ENCODE measurements around the gene UFD1. TPM values are rescaled to one million over a fixed set of nuclear protein-coding genes. Genes with fewer than 3 reads are reported as not detected.

UFD1 gene
- total and polyA plus RNA-seq, 2 of the 4 experiments (the other 2 are of a cell fraction) = 149 to 152 TPM

GRCh38 chr22:19407649-19408606, 71.1 kb downstream of the UFD1 start:
- ChIA-PET CTCF (no interaction called here), POLR2A (ENCODE audit: unreplicated experiment) (no interaction called here)
- no peak overlapping the region for H3K14ac ChIP-seq (replicated peaks; ENCODE audit: low read depth, low read length)
- peak; percentile 29 for DNase-seq
- H3K9me3 ChIP-seq (ENCODE audit: control insufficient read depth, insufficient read depth, low read length) = no peaks in the 10 kb centered on the region
- TF ChIP-seq RCOR1 (IDR thresholded peaks at IDR 0.05; ENCODE audit: insufficient replicate concordance, low read length) = no peak
- no peak for TF ChIP-seq ELK1 (IDR thresholded peaks at IDR 0.05; ENCODE audit: borderline replicate concordance, low read depth, low read length)
- TF ChIP-seq FOS (IDR thresholded peaks at IDR 0.05; ENCODE audit: low read depth, low read length) = no peak
- no peak for TF ChIP-seq MAZ (IDR thresholded peaks at IDR 0.05; ENCODE audit: borderline replicate concordance, low read depth, low read length)
- TF ChIP-seq CEBPB (IDR thresholded peaks at IDR 0.05; ENCODE audit: low read depth, low read length) = no peak
- no peak overlapping the region for H2BK5ac ChIP-seq (ENCODE audit: low read depth, low read length, poor library complexity, severe bottlenecking)
- no peak overlapping the region for H4K5ac ChIP-seq (ENCODE audit: low read depth, low read length)
- dilution Hi-C loops (cut with HindIII; ENCODE audit: low sequenced_read_pairs, unreplicated experiment) = no loop called here
- H3K4me1 ChIP-seq (ENCODE audit: control insufficient read depth, insufficient read depth, low read length) = peaks cover 3% of the 10 kb centered on the region
- no peaks in the 10 kb centered on the region for H3K27me3 ChIP-seq (ENCODE audit: control insufficient read depth, insufficient read depth, low read length)
- H3K4ac ChIP-seq (ENCODE audit: low read depth, low read length) = no peak overlapping the region
- H4K20me1 ChIP-seq (ENCODE audit: insufficient read depth, low read length) = peaks cover 26% of the 10 kb centered on the region
- no peak overlapping the region for H4K91ac ChIP-seq (ENCODE audit: insufficient read depth, low read depth, low read length)
- H3K23ac ChIP-seq (ENCODE audit: low read depth, low read length) = no peak overlapping the region
- in situ Hi-C loops (cut with MboI; ENCODE audit: low sequenced_read_pairs) = no loop called here
- no peak overlapping the region for H3K9ac ChIP-seq (ENCODE audit: low read depth, low read length)
- no peak overlapping the region for H2AK9ac ChIP-seq (replicated peaks; ENCODE audit: low read depth, low read length, poor library complexity)
- no peak overlapping the region for H3K4me2 ChIP-seq (ENCODE audit: low read depth, low read length)
- H3K18ac ChIP-seq (ENCODE audit: low read depth, low read length) = no peak overlapping the region
- no TSS peak for BruUV-seq (replicated peaks)
- no peak overlapping the region for H2BK15ac ChIP-seq (ENCODE audit: low read depth, low read length)
- no peak overlapping the region for H3K4me3 ChIP-seq (ENCODE audit: insufficient read depth, low read depth, low read length)
- H2AK5ac ChIP-seq (ENCODE audit: low read depth, low read length) = no peak overlapping the region
- 98% methylated on average over 8 of the region's 16 CpGs; no CpG with 5 or more reads in 1 of the 2 experiments for WGBS, 2 experiments (ENCODE audit: extremely low coverage in 2 of 2, insufficient read length in 1 of 2)
- no peak overlapping the region for H4K8ac ChIP-seq (ENCODE audit: low read depth in 2 of 2, low read length in 2 of 2)
- no peak overlapping the region for H2AFZ ChIP-seq (replicated peaks; ENCODE audit: low read length, poor library complexity)
- H3K79me1 ChIP-seq (ENCODE audit: low read depth in 1 of 2, low read length in 2 of 2) = peaks cover 44 to 65% of the 10 kb centered on the region in 2 experiments
- H3K27ac ChIP-seq (ENCODE audit: insufficient read depth, low read length) = no peak overlapping the region
- H3K9me1 ChIP-seq (ENCODE audit: insufficient read depth, low read length) = peaks cover 19% of the 10 kb centered on the region
- H2BK20ac ChIP-seq (ENCODE audit: low read depth, low read length) = no peak overlapping the region
- H3K36me3 ChIP-seq (ENCODE audit: control insufficient read depth, insufficient read depth, low read length) = peaks cover 38% of the 10 kb centered on the region
- H2BK120ac ChIP-seq (ENCODE audit: low read depth, low read length) = no peak overlapping the region
- intact Hi-C loops (cut with micrococcal nuclease) = no loop called here
- H3K56ac ChIP-seq (ENCODE audit: extremely low read depth, insufficient read depth, low read length) = no peak overlapping the region
- no peak for ATAC-seq (ENCODE audit: low read depth)
